Neuronal stem cell (in vitro differentiated cells): ENCODE measurements around the gene MAP3K4.

Experiments
- DNase-seq: peaks from one replicate; pipeline ENCODE4 v3.0.0-alpha.2; 2013; ENCODE audit warnings: low spot score
- H2AFZ ChIP-seq: one replicate; pipeline ENCODE4 v1.6.1; 2013; ENCODE audit warnings: mild to moderate bottlenecking, low read length, inconsistent platforms
- H2AK5ac ChIP-seq: 2 replicates; pipeline ENCODE4 v1.6.1; 2013; ENCODE audit warnings: low read depth, mild to moderate bottlenecking, inconsistent platforms, low read length, moderate library complexity, mixed read lengths
- H2BK120ac ChIP-seq: 2 replicates; pipeline ENCODE4 v1.6.1; 2013; ENCODE audit warnings: low read depth, mild to moderate bottlenecking, inconsistent platforms, low read length, moderate library complexity, mixed read lengths
- H2BK12ac ChIP-seq: one replicate; pipeline ENCODE4 v1.6.1; 2013; ENCODE audit warnings: low read length, inconsistent platforms
- H2BK15ac ChIP-seq: 2 replicates; pipeline ENCODE4 v1.6.1; 2013; ENCODE audit warnings: mild to moderate bottlenecking, low read length, inconsistent platforms, mixed read lengths
- H2BK5ac ChIP-seq: one replicate; pipeline ENCODE4 v1.6.1; 2013; ENCODE audit warnings: inconsistent platforms, mild to moderate bottlenecking, low read length, moderate library complexity
- H3K14ac ChIP-seq: one replicate; pipeline ENCODE4 v1.6.1; 2013; ENCODE audit warnings: low read length, inconsistent platforms
- H3K18ac ChIP-seq: 2 replicates; pipeline ENCODE4 v1.6.1; 2013; ENCODE audit warnings: low read length, inconsistent platforms
- H3K23ac ChIP-seq: 2 replicates; pipeline ENCODE4 v1.6.1; 2013; ENCODE audit warnings: low read depth, mild to moderate bottlenecking, mixed read lengths, low read length, inconsistent platforms; ENCODE audit not compliant: poor library complexity
- H3K27ac ChIP-seq: replicated peaks from 3 replicates; pipeline ENCODE4 v1.5.1; 2013; ENCODE audit warnings: low read length, inconsistent platforms
- H3K27me3 ChIP-seq, 3 experiments: 2 replicates each; pipeline ENCODE4 v1.6.1; 2013; ENCODE audit warnings: low read length in 3 of 3, mild to moderate bottlenecking in 2 of 3, inconsistent platforms in 1 of 3, low read depth in 1 of 3, mixed read lengths in 1 of 3, moderate library complexity in 1 of 3; ENCODE audit not compliant: control insufficient read depth in 3 of 3, insufficient read depth in 3 of 3
- H3K36me3 ChIP-seq, 2 donors: replicated peaks in 1 of 2; 2 replicates each; pipeline ENCODE4 v1.6.1; 2013; ENCODE audit warnings: low read length in 2 of 2; ENCODE audit not compliant: control insufficient read depth in 2 of 2, insufficient read depth in 2 of 2
- H3K4ac ChIP-seq: 2 replicates; pipeline ENCODE4 v1.6.1; 2013; ENCODE audit warnings: inconsistent platforms, mild to moderate bottlenecking, low read length, moderate library complexity
- H3K4me1 ChIP-seq, 2 donors: 1 replicate in 1 of 2; 2 replicates in 1 of 2; pipeline ENCODE4 v1.6.1; 2013; ENCODE audit warnings: low read length in 2 of 2, low read depth in 1 of 2; ENCODE audit not compliant: control insufficient read depth in 2 of 2, insufficient read depth in 1 of 2
- H3K4me2 ChIP-seq: one replicate; pipeline ENCODE4 v1.6.1; 2013; ENCODE audit warnings: mild to moderate bottlenecking, low read length, inconsistent platforms; ENCODE audit not compliant: insufficient read depth, poor library complexity, severe bottlenecking
- H3K4me3 ChIP-seq, 2 donors: 2 replicates each; pipeline ENCODE4 v1.5.1; 2013; ENCODE audit warnings: low read length in 2 of 2, mild to moderate bottlenecking in 2 of 2, inconsistent platforms in 1 of 2, moderate library complexity in 1 of 2
- H3K79me1 ChIP-seq: one replicate; pipeline ENCODE4 v1.6.1; 2013; ENCODE audit warnings: low read depth, mild to moderate bottlenecking, inconsistent platforms, low read length, moderate library complexity
- H3K9ac ChIP-seq: one replicate; pipeline ENCODE4 v1.6.1; 2013; ENCODE audit warnings: mild to moderate bottlenecking, low read depth, low read length, inconsistent platforms; ENCODE audit not compliant: poor library complexity
- H3K9me3 ChIP-seq, 2 donors: replicated peaks in 1 of 2; 2 replicates each; pipeline versions ENCODE3 to v1.6.1; 2013; ENCODE audit warnings: low read length in 2 of 2, mild to moderate bottlenecking in 2 of 2, inconsistent platforms in 1 of 2, low read depth in 1 of 2, mixed read lengths in 1 of 2, moderate library complexity in 1 of 2; ENCODE audit not compliant: control insufficient read depth in 2 of 2, insufficient read depth in 1 of 2
- H4K8ac ChIP-seq: one replicate; pipeline ENCODE4 v1.6.1; 2013; ENCODE audit warnings: low read depth, mild to moderate bottlenecking, inconsistent platforms, low read length, moderate library complexity
- H4K91ac ChIP-seq: one replicate; pipeline ENCODE4 v1.6.1; 2013; ENCODE audit warnings: low read length, low read depth, mild to moderate bottlenecking, inconsistent platforms; ENCODE audit not compliant: poor library complexity
- WGBS, 2 donors: extraction: QIAGEN DNeasy Blood & Tissue Kit; methylation state at CpG; one replicate each; pipeline ENCODE4 v1.1.7; 2013; ENCODE audit warnings: missing lambda C conversion rate in 2 of 2, mixed read lengths in 1 of 2; ENCODE audit not compliant: insufficient read length in 2 of 2, insufficient replicate concordance in 1 of 2; ENCODE audit errors: extremely low coverage in 2 of 2; 5-methylcytosine and 5-hydroxymethylcytosine counted together

The MAP3K4 gene

GRCh38 chr6:161166677-161167076, 175.1 kb downstream of the MAP3K4 start:
- H3K79me1 ChIP-seq, result no peaks in the 10 kb centered on the region
- DNase-seq, result no peak
- H2BK120ac ChIP-seq, result no peak overlapping the region
- H3K23ac ChIP-seq, result no peak overlapping the region
- no peak overlapping the region for H3K27ac ChIP-seq
- H3K14ac ChIP-seq, result no peak overlapping the region
- no CpG with 5 or more reads among the region's 5 CpGs for WGBS, 2 donors
- no peak overlapping the region for H2BK15ac ChIP-seq
- H4K8ac ChIP-seq, result no peak overlapping the region
- no peak overlapping the region for H2BK12ac ChIP-seq
- H2AK5ac ChIP-seq, result no peak overlapping the region
- H2AFZ ChIP-seq, result no peak overlapping the region
- H3K9me3 ChIP-seq, result peaks cover 0 to 9% of the 10 kb centered on the region in 2 donors
- H3K4me2 ChIP-seq, result no peak overlapping the region
- no peak overlapping the region for H3K4ac ChIP-seq
- no peak overlapping the region for H3K4me3 ChIP-seq
- no peak overlapping the region for H3K9ac ChIP-seq
- H3K36me3 ChIP-seq, result peaks cover 35 to 50% of the 10 kb centered on the region in 2 donors
- H4K91ac ChIP-seq, result no peak overlapping the region
- H2BK5ac ChIP-seq, result no peak overlapping the region
- no peak overlapping the region for H3K18ac ChIP-seq
- H3K27me3 ChIP-seq, result no peaks in the 10 kb centered on the region
- H3K4me1 ChIP-seq, result peaks cover 9 to 22% of the 10 kb centered on the region in 2 donors
